HCT116 (cell line): ENCODE measurements around the gene TBX3. TPM values are rescaled to one million over a fixed set of nuclear protein-coding genes. Genes with fewer than 3 reads are reported as not detected.
"Not testable (repeated sequence)": the region's sequence is repeated elsewhere in the genome, so short reads cannot be mapped to it uniquely, and the experiment has no call there.

ENCODE experiments used
- ATAC-seq: fragments of 200-7000 bp; cut with Tn5 transposase; 2 replicates; pipeline ENCODE4 v1.9.1; 2020; ENCODE audit warnings: mild to moderate bottlenecking, moderate library complexity
- BruUV-seq: library from RNA; stranded (reverse); fragments of 400-500 nt; replicated peaks from 2 replicates; lab custom pipeline; 2021; lab: Mats Ljungman, UMichigan
- CTCF ChIA-PET: fragments of 300-600 bp; sonication (Branson Sonifier 250); formaldehyde crosslinking; loops from one replicate; lab custom pipeline; 2021; ENCODE audit warnings: antibody characterized with exemption; lab: Charles Lee
- POLR2A ChIA-PET: fragments of 300-600, 350-600 bp; sonication (Branson Sonifier 250); formaldehyde crosslinking; loops from one replicate; lab custom pipeline; 2021; ENCODE audit warnings: antibody characterized with exemption; lab: Charles Lee
- RAD21 ChIA-PET, 2 experiments: fragments of 300-600 bp; sonication (Branson Sonifier 250); formaldehyde crosslinking; loops; one replicate each; lab custom pipeline; 2023; ENCODE audit warnings: low total read pairs in 2 of 2; ENCODE audit not compliant: uncharacterized antibody in 2 of 2, unreplicated experiment in 2 of 2, low non-redundant PET in 1 of 2; lab: Charles Lee
- DNase-seq: peaks from one replicate; pipeline ENCODE4 v3.0.0-alpha.2; 2010; ENCODE audit warnings: low read depth, low spot score
- H2AFZ ChIP-seq: fragments of 200-600 bp; shearing (Covaris generic), sonication (generic); 2 replicates; pipeline ENCODE4 v1.6.1; 2017; ENCODE audit warnings: low read depth, mixed run types, mixed read lengths, antibody characterized with exemption, low read length; ENCODE audit not compliant: poor library complexity, severe bottlenecking
- H3K27ac ChIP-seq: 2 replicates; pipeline ENCODE4 v1.5.1; 2012; ENCODE audit warnings: low read depth, low read length
- H3K27me3 ChIP-seq: fragments of 200-600 bp; sonication (generic); 2 replicates; pipeline ENCODE4 v1.6.1; 2016; ENCODE audit warnings: mixed run types, low read length, mixed read lengths; ENCODE audit not compliant: insufficient read depth
- H3K36me3 ChIP-seq, 2 experiments: fragments of 200-500 bp in 1 of 2; fragments of 200-600 bp in 1 of 2; sonication (Bioruptor generic) in 1 of 2; sonication (generic) in 1 of 2; 2 replicates each; pipeline versions ENCODE4 v1.5.1 to v1.6.1; 2014 to 2016; ENCODE audit warnings: low read length in 2 of 2, inconsistent platforms in 1 of 2, mixed read lengths in 1 of 2, mixed run types in 1 of 2; ENCODE audit not compliant: insufficient read depth in 2 of 2, control insufficient read depth in 1 of 2
- H3K4me1 ChIP-seq, 2 experiments: fragments of 200-600 bp in 1 of 2; sonication (generic) in 1 of 2; 2 replicates each; pipeline versions ENCODE4 v1.5.1 to v1.6.1; 2012 to 2017; ENCODE audit warnings: low read length in 2 of 2, inconsistent platforms in 1 of 2, mild to moderate bottlenecking in 1 of 2, mixed read lengths in 1 of 2, mixed run types in 1 of 2, moderate library complexity in 1 of 2; ENCODE audit not compliant: insufficient read depth in 2 of 2, control insufficient read depth in 1 of 2
- H3K4me2 ChIP-seq: fragments of 200-600 bp; sonication (generic); 2 replicates; pipeline ENCODE4 v1.6.1; 2017; ENCODE audit warnings: mixed run types, low read length, mixed read lengths
- H3K4me3 ChIP-seq, 2 experiments: fragments of 200-600 bp in 1 of 2; sonication (generic) in 1 of 2; replicated peaks in 1 of 2; 2 replicates each; pipeline ENCODE4 v1.5.1; 2011 to 2016; ENCODE audit warnings: low read length in 2 of 2, control low read depth in 1 of 2, low read depth in 1 of 2, mild to moderate bottlenecking in 1 of 2, mixed read lengths in 1 of 2, mixed run types in 1 of 2
- H3K79me2 ChIP-seq: fragments of 200-600 bp; sonication (generic); 2 replicates; pipeline ENCODE4 v1.6.1; 2017; ENCODE audit warnings: mild to moderate bottlenecking, mixed run types, low read length, moderate library complexity, mixed read lengths; ENCODE audit not compliant: insufficient read depth
- H3K9ac ChIP-seq: fragments of 200-600 bp; sonication (generic); 2 replicates; pipeline ENCODE4 v1.6.1; 2016; ENCODE audit warnings: low read length, mixed read lengths
- H3K9me2 ChIP-seq: fragments of 200-600 bp; sonication (generic), shearing (Covaris generic); 2 replicates; pipeline ENCODE4 v1.6.1; 2017; ENCODE audit warnings: mixed run types, mild to moderate bottlenecking, moderate library complexity; ENCODE audit not compliant: insufficient read depth
- H3K9me3 ChIP-seq, 2 experiments: fragments of 200-500 bp in 1 of 2; fragments of 200-600 bp in 1 of 2; sonication (Bioruptor generic) in 1 of 2; sonication (generic) in 1 of 2; 2 replicates each; pipeline ENCODE4 v1.6.1; 2014 to 2017; ENCODE audit warnings: low read length in 2 of 2, mixed read lengths in 2 of 2, inconsistent platforms in 1 of 2, low read depth in 1 of 2, mild to moderate bottlenecking in 1 of 2, mixed run types in 1 of 2, moderate library complexity in 1 of 2; ENCODE audit not compliant: control insufficient read depth in 1 of 2, insufficient read depth in 1 of 2
- H4K20me1 ChIP-seq: fragments of 200-600 bp; sonication (generic), shearing (Covaris generic); 2 replicates; pipeline ENCODE4 v1.6.1; 2017; ENCODE audit warnings: mixed run types, mild to moderate bottlenecking, moderate library complexity; ENCODE audit not compliant: insufficient read depth
- CTCF ChIP-seq, 3 experiments: fragments of 200-600 bp in 1 of 3; sonication (generic) in 1 of 3; IDR thresholded peaks in 2 of 3; conservative IDR thresholded peaks in 1 of 3; 2 replicates each; pipeline ENCODE4 v1.5.1; 2012 to 2017; ENCODE audit warnings: low read depth in 2 of 3, low read length in 2 of 3, antibody characterized with exemption in 1 of 3, borderline replicate concordance in 1 of 3, control low read depth in 1 of 3, mild to moderate bottlenecking in 1 of 3, mixed read lengths in 1 of 3, mixed run types in 1 of 3, moderate library complexity in 1 of 3; ENCODE audit not compliant: insufficient read depth in 1 of 3
- TCF7L2 ChIP-seq: IDR thresholded peaks from 2 replicates; pipeline ENCODE4 v1.7.0; 2011; ENCODE audit warnings: borderline replicate concordance, inconsistent platforms; ENCODE audit not compliant: insufficient read depth, insufficient read length; ENCODE audit errors: extremely low read depth
- YY1 ChIP-seq: IDR thresholded peaks from 2 replicates; pipeline ENCODE4 v1.6.1; 2011; ENCODE audit warnings: low read length, low read depth, moderate library complexity, mild to moderate bottlenecking; ENCODE audit not compliant: insufficient replicate concordance; ENCODE audit errors: extremely low read depth
- intact Hi-C: fragments of 100-400 bp; cut with micrococcal nuclease; formaldehyde crosslinking; loops from 2 replicates; pipeline ENCODE4 v1.10.0; 2022
- total RNA-seq: library from RNA; stranded (reverse); gene quantifications from one replicate; pipeline ENCODE4 v1.2.1, GENCODE V29; 2021; ENCODE audit not compliant: unreplicated experiment

The TBX3 gene
- total RNA-seq, 1 experiment from 2014 or later: 12.8 TPM

- H2AFZ ChIP-seq, ATAC-seq, H3K27me3 ChIP-seq, H3K79me2 ChIP-seq, intact Hi-C loops, BruUV-seq, H3K36me3 ChIP-seq, POLR2A ChIA-PET, DNase-seq, H3K4me1 ChIP-seq, H3K4me2 ChIP-seq, H3K9ac ChIP-seq, H3K9me2 ChIP-seq, H3K27ac ChIP-seq, RAD21 ChIA-PET, CTCF ChIA-PET, H3K4me3 ChIP-seq, H3K9me3 ChIP-seq, H4K20me1 ChIP-seq: not testable (repeated sequence)
Measured at GRCh38 chr12:114708598-114708997, 24.6 kb upstream of the TBX3 start.

GRCh38 chr12:114704096-114704495 lies 20.1 kb upstream of the TBX3 start:
- H3K79me2 ChIP-seq: no peaks in the 10 kb centered on the region
- ChIA-PET POLR2A (no interaction called here), RAD21 (no interaction called here), CTCF (interaction anchor here (1.4 kb wide), 1 partner anchor 20 kb away, joined by 8 read pairs; the partner anchor contains the start of gene TBX3)
- H3K36me3 ChIP-seq: no peaks in the 10 kb centered on the region
- no peak overlapping the region for H3K4me3 ChIP-seq
- BruUV-seq: no TSS peak
- intact Hi-C loops: no loop called here
- H3K9me3 ChIP-seq: no peaks in the 10 kb centered on the region
- no peak overlapping the region for H3K4me2 ChIP-seq
- no peak overlapping the region for H3K9ac ChIP-seq
- H2AFZ ChIP-seq: no peak overlapping the region
- TF ChIP-seq YY1: no peak
- TF ChIP-seq TCF7L2: no peak
- TF ChIP-seq CTCF (IDR thresholded peaks at IDR 0.05 in 2 of 3, conservative IDR thresholded peaks at IDR 0.05 in 1 of 3; ENCODE audit: borderline replicate concordance in 1 of 3, insufficient read depth in 1 of 3, low read depth in 2 of 3, low read length in 2 of 3): no peak
- TF ChIP-seq, all 23 proteins: peak for 0
- no peaks in the 10 kb centered on the region for H3K9me2 ChIP-seq
- ATAC-seq (no peak), DNase-seq (no peak)
- 0 out of 4 replicates have a peak, but pooled peaks cover 0 to 3% of the 10 kb centered on the region in 2 experiments for H3K4me1 ChIP-seq
- H3K27ac ChIP-seq: no peak overlapping the region
- no peaks in the 10 kb centered on the region for H4K20me1 ChIP-seq
- H3K27me3 ChIP-seq: peaks cover 21% of the 10 kb centered on the region
